Coronary artery (tissue), 2 donors: ENCODE data around the gene MAP3K14.

Source experiments
- DNase-seq: peaks from one replicate; pipeline ENCODE4 v3.0.0-alpha.2; 2017; ENCODE audit warnings: low spot score
- H3K27ac ChIP-seq, 2 donors: fragments of 200-600 bp; sonication (generic); one replicate each; pipeline ENCODE4 v1.5.1; 2016 to 2019
- H3K4me3 ChIP-seq: fragments of 200-600 bp; sonication (generic); 2 replicates; pipeline ENCODE4 v1.5.1; 2016; ENCODE audit warnings: mild to moderate bottlenecking, moderate library complexity
- TF ChIP-seq, protein P1 (sequence below): fragments of 200-600 bp; sonication (generic); IDR thresholded peaks from one replicate; pipeline ENCODE4 v1.5.1; 2019; ENCODE audit warnings: antibody characterized with exemption

Gene MAP3K14

DNA sequence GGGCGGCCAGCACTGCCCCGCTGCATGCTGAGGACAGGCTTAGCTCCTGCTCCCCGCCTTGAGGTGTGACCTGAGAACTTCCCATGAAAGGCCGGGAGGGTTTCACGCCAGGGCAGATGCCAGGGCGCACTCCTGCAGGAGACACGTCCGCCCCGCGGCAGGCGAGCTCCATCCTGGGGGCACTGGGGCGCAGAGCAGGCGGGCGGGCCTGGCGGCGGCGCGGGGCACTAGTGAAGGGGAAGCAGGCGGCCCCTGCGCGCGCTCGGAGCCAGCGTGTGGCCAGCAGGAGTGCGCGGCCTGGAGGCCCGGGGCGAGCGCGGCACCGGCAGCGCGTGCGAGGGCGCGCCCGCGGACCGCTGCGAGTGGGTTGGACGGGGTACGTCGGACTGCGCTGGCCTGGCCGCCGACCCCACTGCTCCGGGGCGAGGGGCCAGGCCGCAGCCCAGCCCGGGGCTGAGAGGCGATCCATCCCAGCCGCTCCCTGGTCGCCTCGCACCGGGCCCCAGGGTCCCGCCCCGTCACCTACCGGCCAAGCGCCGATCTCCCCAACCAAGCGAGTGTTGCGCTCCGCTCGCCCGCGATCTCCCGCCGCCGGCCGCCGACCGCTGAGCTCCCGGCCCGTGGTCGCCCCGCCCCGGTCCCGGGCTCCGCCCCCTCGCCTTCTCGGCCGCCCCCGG lies at the start of gene MAP3K14:
Gene MAP3K14, minus strand, starts transcription at position 587 of the 677 bp plus-strand sequence. CDS start 26,275 bp downstream, outside the sequence.
- DNase-seq: peak; percentile 85

DNA sequence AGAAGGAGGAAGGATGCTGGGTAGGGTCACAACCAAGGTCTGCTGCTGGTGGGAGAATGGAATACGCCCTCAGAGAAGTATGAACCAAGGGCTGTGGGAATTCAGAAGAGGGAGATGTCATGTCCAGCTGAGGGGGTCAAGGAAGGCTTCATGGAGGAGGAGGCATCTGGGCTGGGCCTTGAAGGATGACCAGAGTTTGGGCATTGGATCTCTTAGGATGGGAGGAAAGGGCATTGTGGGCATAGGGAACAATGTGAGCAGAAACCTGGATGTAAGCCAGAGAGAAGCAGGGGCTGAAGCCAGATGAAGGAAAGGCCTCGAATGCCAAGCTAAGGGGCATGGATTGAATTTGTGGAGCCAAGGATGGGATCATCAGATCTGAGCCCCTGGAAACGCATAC lies 49.2 kb upstream of the MAP3K14 start:
- TF ChIP-seq, protein P1, sequence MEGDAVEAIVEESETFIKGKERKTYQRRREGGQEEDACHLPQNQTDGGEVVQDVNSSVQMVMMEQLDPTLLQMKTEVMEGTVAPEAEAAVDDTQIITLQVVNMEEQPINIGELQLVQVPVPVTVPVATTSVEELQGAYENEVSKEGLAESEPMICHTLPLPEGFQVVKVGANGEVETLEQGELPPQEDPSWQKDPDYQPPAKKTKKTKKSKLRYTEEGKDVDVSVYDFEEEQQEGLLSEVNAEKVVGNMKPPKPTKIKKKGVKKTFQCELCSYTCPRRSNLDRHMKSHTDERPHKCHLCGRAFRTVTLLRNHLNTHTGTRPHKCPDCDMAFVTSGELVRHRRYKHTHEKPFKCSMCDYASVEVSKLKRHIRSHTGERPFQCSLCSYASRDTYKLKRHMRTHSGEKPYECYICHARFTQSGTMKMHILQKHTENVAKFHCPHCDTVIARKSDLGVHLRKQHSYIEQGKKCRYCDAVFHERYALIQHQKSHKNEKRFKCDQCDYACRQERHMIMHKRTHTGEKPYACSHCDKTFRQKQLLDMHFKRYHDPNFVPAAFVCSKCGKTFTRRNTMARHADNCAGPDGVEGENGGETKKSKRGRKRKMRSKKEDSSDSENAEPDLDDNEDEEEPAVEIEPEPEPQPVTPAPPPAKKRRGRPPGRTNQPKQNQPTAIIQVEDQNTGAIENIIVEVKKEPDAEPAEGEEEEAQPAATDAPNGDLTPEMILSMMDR: no peak
- Histone ChIP-seq H3K27ac (no peak overlapping the region), H3K4me3 (no peak overlapping the region)
- peak; percentile 31 for DNase-seq

More for the DNA sequence above, at the start of gene MAP3K14:
- peak within 1 kb of the TSS; percentile 94 to 97 for H3K27ac ChIP-seq
- TF ChIP-seq, protein P1: no peak
- peak within 1 kb of the TSS; percentile 85 for H3K4me3 ChIP-seq

DNA sequence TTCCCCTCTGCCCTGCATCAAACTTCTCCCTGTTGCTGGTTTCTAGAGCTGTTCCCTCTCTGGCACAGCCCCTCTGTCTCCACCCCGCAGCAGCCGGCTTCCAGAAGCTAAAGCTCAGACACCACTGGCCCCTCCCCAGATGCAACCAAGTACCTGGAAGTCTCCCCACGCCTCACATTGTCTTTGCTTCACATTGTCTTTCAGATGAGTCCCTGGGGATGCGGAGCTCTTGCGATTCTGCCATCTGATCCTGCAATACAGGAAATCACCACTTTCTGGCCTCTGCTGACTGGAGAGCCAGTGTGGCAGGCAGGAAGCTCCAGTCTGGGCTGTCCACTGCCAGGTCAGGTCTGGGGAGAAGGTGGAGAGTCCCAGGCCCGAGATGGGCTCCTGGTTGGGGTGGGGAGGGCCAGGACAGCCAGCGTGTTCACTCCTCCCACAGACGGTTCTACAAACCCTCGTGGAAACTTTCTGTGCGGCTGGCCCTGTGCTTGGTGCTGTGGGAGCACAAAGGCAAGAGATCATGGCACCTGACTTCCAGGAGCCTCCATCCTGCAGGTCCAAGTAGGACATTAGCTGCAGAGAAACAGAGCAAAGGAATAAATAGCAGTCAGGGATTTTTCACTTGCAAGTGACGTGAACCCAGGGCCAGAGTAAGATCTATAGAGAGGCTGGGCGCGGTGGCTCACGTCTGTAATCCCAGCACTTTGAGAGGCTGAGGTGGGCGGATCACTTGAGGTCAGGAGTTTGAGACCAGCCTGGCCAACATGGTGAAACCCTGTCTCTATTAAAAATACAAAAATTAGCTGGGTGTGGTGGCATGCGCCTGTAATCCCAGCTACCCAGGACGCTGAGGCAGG lies 47.9 kb upstream of the MAP3K14 start:
- no peak overlapping the region for H3K4me3 ChIP-seq
- peak; percentile 62 for DNase-seq
- no peak overlapping the region for H3K27ac ChIP-seq
- TF ChIP-seq, protein P1: no peak

DNA sequence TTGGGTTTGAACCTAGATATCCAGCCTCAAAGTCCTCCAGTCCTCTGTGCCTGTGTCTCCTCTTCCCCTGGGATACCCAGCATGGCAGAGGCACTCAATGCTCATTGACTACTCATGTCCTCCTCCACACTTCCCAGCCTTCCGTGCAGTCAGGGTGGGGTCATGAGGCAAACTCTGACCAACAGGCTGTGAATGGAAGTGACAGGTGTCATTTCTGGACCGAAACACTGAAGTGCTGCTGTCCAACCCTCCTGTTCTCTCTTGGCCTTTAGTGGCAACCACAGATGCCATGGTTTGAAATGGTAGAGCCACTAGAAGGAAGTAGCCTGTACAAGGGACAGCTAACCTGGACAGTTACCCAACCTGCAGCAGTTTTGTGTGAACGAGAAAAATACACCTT lies 46.7 kb upstream of the MAP3K14 start:
- DNase-seq: peak; percentile 2
- Histone ChIP-seq H3K27ac (no peak overlapping the region), H3K4me3 (no peak overlapping the region)
- TF ChIP-seq, protein P1: no peak

DNA sequence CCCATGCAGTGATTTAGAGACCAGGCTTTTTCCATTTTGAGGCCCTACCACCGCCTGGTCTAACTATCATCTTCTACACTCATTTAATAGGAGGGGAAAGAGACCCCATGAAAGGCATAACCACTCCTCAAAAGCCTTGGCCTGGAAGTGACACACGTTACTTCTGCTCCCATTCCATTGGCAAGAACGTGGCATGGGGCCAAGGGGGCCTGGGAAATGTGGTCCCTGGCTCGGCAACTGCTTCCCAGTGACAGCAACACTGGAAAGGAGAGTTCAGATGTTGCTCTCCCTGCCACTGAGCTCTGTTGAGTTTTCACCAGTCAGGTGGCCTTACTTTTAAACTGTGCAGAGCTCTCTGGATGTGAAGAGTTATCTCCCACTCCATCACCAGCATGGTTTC lies 45.2 kb upstream of the MAP3K14 start:
- no peak overlapping the region for H3K27ac ChIP-seq
- no peak overlapping the region for H3K4me3 ChIP-seq
- TF ChIP-seq, protein P1: no peak
- DNase-seq: peak; percentile 40

DNA sequence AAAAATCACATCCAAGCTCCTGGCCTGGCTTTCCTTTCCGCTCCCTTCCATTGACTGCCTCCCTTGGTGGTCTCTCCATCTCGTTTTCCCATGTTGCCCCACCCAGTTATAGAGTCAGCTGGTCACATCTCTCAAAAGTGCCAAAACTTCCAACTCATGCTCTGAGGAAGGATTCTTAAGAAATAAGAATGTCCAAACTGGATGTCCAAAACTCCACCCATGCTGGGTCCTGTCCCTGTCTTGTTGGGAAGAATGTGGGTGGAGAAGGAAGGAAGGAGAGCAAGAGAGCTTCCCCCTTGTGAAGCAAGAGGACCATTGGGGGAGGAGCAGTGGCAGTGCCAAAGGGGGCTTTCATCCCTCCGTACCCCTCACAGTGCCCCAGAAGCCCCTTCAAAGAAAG lies 44.6 kb upstream of the MAP3K14 start:
- DNase-seq: peak; percentile 46
- H3K27ac ChIP-seq: no peak overlapping the region
- TF ChIP-seq, protein P1: no peak
- H3K4me3 ChIP-seq: no peak overlapping the region
